HL-60 (cell line): ENCODE measurements around the gene IFT52.

Experiments used
- GABPA ChIP-seq: IDR thresholded peaks from 2 replicates; pipeline ENCODE4 v1.6.1; 2012; ENCODE audit warnings: low read depth
- POLR2AphosphoS5 ChIP-seq: IDR thresholded peaks from 2 replicates; pipeline ENCODE4 v1.6.1; 2012; ENCODE audit warnings: low read depth
- SPI1 ChIP-seq: IDR thresholded peaks from 2 replicates; pipeline ENCODE4 v1.6.1; 2012; ENCODE audit warnings: low read depth, mild to moderate bottlenecking, borderline replicate concordance
- TF ChIP-seq, protein P1 (sequence below): IDR thresholded peaks from one replicate; pipeline ENCODE4 v1.5.1; 2011; ENCODE audit warnings: low read length, control low read depth, inconsistent platforms; ENCODE audit not compliant: insufficient read depth
- TF ChIP-seq, protein P2 (sequence below): IDR thresholded peaks from 2 replicates; pipeline ENCODE4 v1.6.1; 2012; ENCODE audit warnings: low read depth; ENCODE audit not compliant: insufficient replicate concordance

DNA sequence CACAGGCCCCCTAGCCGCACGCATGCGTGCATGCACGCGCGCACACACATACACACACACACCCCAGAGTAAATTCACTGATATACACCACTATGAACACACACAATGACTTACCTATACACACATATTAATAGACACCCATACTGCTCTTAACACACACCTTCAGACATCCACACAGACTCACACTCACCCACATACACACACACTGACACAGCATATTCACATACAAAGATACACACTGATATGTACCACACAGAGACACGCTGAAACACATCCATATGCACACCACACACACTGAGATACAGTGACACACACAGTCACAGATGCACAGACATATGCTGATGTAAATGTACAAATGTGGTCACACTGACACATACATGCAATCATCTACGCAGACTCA lies 26.3 kb upstream of the IFT52 start:
- TF ChIP-seq, protein P1, sequence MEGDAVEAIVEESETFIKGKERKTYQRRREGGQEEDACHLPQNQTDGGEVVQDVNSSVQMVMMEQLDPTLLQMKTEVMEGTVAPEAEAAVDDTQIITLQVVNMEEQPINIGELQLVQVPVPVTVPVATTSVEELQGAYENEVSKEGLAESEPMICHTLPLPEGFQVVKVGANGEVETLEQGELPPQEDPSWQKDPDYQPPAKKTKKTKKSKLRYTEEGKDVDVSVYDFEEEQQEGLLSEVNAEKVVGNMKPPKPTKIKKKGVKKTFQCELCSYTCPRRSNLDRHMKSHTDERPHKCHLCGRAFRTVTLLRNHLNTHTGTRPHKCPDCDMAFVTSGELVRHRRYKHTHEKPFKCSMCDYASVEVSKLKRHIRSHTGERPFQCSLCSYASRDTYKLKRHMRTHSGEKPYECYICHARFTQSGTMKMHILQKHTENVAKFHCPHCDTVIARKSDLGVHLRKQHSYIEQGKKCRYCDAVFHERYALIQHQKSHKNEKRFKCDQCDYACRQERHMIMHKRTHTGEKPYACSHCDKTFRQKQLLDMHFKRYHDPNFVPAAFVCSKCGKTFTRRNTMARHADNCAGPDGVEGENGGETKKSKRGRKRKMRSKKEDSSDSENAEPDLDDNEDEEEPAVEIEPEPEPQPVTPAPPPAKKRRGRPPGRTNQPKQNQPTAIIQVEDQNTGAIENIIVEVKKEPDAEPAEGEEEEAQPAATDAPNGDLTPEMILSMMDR, result no peak
- TF ChIP-seq GABPA (no peak), POLR2AphosphoS5 (no peak), SPI1 (no peak)
- TF ChIP-seq, protein P2, sequence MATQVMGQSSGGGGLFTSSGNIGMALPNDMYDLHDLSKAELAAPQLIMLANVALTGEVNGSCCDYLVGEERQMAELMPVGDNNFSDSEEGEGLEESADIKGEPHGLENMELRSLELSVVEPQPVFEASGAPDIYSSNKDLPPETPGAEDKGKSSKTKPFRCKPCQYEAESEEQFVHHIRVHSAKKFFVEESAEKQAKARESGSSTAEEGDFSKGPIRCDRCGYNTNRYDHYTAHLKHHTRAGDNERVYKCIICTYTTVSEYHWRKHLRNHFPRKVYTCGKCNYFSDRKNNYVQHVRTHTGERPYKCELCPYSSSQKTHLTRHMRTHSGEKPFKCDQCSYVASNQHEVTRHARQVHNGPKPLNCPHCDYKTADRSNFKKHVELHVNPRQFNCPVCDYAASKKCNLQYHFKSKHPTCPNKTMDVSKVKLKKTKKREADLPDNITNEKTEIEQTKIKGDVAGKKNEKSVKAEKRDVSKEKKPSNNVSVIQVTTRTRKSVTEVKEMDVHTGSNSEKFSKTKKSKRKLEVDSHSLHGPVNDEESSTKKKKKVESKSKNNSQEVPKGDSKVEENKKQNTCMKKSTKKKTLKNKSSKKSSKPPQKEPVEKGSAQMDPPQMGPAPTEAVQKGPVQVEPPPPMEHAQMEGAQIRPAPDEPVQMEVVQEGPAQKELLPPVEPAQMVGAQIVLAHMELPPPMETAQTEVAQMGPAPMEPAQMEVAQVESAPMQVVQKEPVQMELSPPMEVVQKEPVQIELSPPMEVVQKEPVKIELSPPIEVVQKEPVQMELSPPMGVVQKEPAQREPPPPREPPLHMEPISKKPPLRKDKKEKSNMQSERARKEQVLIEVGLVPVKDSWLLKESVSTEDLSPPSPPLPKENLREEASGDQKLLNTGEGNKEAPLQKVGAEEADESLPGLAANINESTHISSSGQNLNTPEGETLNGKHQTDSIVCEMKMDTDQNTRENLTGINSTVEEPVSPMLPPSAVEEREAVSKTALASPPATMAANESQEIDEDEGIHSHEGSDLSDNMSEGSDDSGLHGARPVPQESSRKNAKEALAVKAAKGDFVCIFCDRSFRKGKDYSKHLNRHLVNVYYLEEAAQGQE, result no peak
